GM12878 (cell line): ENCODE data around the gene FAM228B. TPM values are rescaled to one million over a fixed set of nuclear protein-coding genes. Genes with fewer than 3 reads are reported as not detected.

Source experiments
- ATAC-seq: fragments of 200-7000 bp; cut with Tn5 transposase; 3 replicates; pipeline ENCODE4 v1.9.1; 2020; ENCODE audit warnings: mild to moderate bottlenecking, moderate library complexity
- BruUV-seq: library from RNA; stranded (reverse); fragments of 400-500 nt; replicated peaks from 2 replicates; lab custom pipeline; 2021; lab: Mats Ljungman, UMichigan
- CTCF ChIA-PET: fragments of 300-600 bp; sonication (Branson Sonifier 250); formaldehyde crosslinking; extraction: SDS; loops from one replicate; lab custom pipeline; 2021; ENCODE audit warnings: inconsistent platforms; lab: Yijun Ruan, JAX
- POLR2A ChIA-PET: fragments of 350-600 bp; formaldehyde crosslinking; extraction: SDS; loops from one replicate; lab custom pipeline; 2021; ENCODE audit warnings: inconsistent platforms; lab: Charles Lee
- RAD21 ChIA-PET: fragments of 300-600 bp; sonication (Branson Sonifier 250); formaldehyde crosslinking; loops from one replicate; lab custom pipeline; 2023; ENCODE audit warnings: antibody characterized with exemption; ENCODE audit not compliant: unreplicated experiment; lab: Charles Lee
- SMC1A ChIA-PET: fragments of 300-600 bp; sonication (Branson Sonifier 250); formaldehyde crosslinking; loops from one replicate; lab custom pipeline; 2023; ENCODE audit not compliant: unreplicated experiment, uncharacterized antibody; lab: Charles Lee
- DNase-seq: peaks from one replicate; pipeline ENCODE4 v3.0.0-alpha.2; 2011; ENCODE audit warnings: low read depth, low spot score
- FAIRE-seq: peaks from 3 replicates; lab custom pipeline; 2011; peaks lifted over from hg19 to GRCh38; lab: Jason Lieb, UNC
- H2AFZ ChIP-seq: 2 replicates; pipeline ENCODE4 v1.6.0; 2011; ENCODE audit warnings: low read depth, low read length, control low read depth; ENCODE audit not compliant: control insufficient read depth
- H3K27ac ChIP-seq: 2 replicates; pipeline ENCODE4 v1.5.1; 2011; ENCODE audit warnings: control low read depth; ENCODE audit not compliant: control insufficient read depth, insufficient read depth
- H3K27me3 ChIP-seq, 2 experiments: replicated peaks in 1 of 2; 2 replicates each; pipeline versions ENCODE4 v1.6.0 to v1.6.1; 2011; ENCODE audit warnings: low read length in 1 of 2; ENCODE audit not compliant: control insufficient read depth in 2 of 2, insufficient read depth in 2 of 2
- H3K36me3 ChIP-seq, 2 experiments: 2 replicates each; pipeline ENCODE4 v1.5.1; 2011; ENCODE audit warnings: low read length in 1 of 2; ENCODE audit not compliant: control insufficient read depth in 2 of 2, insufficient read depth in 2 of 2
- H3K4me1 ChIP-seq: 2 replicates; pipeline ENCODE4 v1.6.1; 2011; ENCODE audit warnings: mild to moderate bottlenecking, low read length, moderate library complexity, mixed read lengths; ENCODE audit not compliant: control insufficient read depth, insufficient read depth
- H3K4me2 ChIP-seq: 2 replicates; pipeline ENCODE4 v1.6.0; 2011; ENCODE audit warnings: control low read depth; ENCODE audit not compliant: control insufficient read depth, insufficient read depth
- H3K4me3 ChIP-seq: fragments of 200-600 bp; sonication (generic); 2 replicates; pipeline ENCODE4 v1.5.1; 2016
- H3K79me2 ChIP-seq: 2 replicates; pipeline ENCODE4 v1.6.0; 2011; ENCODE audit warnings: low read length; ENCODE audit not compliant: control insufficient read depth, insufficient read depth
- H3K9ac ChIP-seq: 2 replicates; pipeline ENCODE4 v1.8.0; 2011; ENCODE audit warnings: low read length, control low read depth, mixed read lengths; ENCODE audit not compliant: control insufficient read depth, insufficient read depth
- H3K9me3 ChIP-seq: replicated peaks from 3 replicates; pipeline ENCODE4 v1.5.1; 2011; ENCODE audit warnings: mild to moderate bottlenecking, low read length; ENCODE audit not compliant: control insufficient read depth, insufficient read depth
- H4K20me1 ChIP-seq: 2 replicates; pipeline ENCODE4 v1.6.0; 2011; ENCODE audit not compliant: control insufficient read depth, insufficient read depth
- ASH2L ChIP-seq: fragments of 300-600, 200-600 bp; sonication (generic); IDR thresholded peaks from 2 replicates; pipeline ENCODE4 v1.6.1; 2017; ENCODE audit warnings: low read depth, mild to moderate bottlenecking, borderline replicate concordance
- CBFB ChIP-seq: IDR thresholded peaks from 2 replicates; pipeline ENCODE4 v1.6.1; 2016; ENCODE audit warnings: antibody characterized with exemption, low read depth
- CTCF ChIP-seq, 3 experiments: IDR thresholded peaks in 2 of 3; conservative IDR thresholded peaks in 1 of 3; 2 replicates each; pipeline ENCODE4 v1.5.1; 2011; ENCODE audit warnings: low read depth in 3 of 3, low read length in 3 of 3, mild to moderate bottlenecking in 3 of 3, control low read depth in 2 of 3, moderate library complexity in 2 of 3, inconsistent platforms in 1 of 3, mixed read lengths in 1 of 3; ENCODE audit not compliant: control insufficient read depth in 2 of 3, insufficient read depth in 1 of 3; ENCODE audit errors: extremely low read depth in 1 of 3
- EP300 ChIP-seq, 2 experiments: fragments of 150-350 bp in 1 of 2; IDR thresholded peaks; 2 replicates each; pipeline ENCODE4 v1.6.1; 2011 to 2012; ENCODE audit warnings: low read depth in 2 of 2, low read length in 2 of 2, borderline replicate concordance in 1 of 2, improper control_type of control experiment in 1 of 2, inconsistent platforms in 1 of 2; ENCODE audit not compliant: control insufficient read depth in 1 of 2
- MLLT1 ChIP-seq: fragments of 450-650 bp; IDR thresholded peaks from 2 replicates; pipeline ENCODE4 v1.6.1; 2016; ENCODE audit warnings: mild to moderate bottlenecking
- PML ChIP-seq: IDR thresholded peaks from 2 replicates; pipeline ENCODE4 v1.6.1; 2012; ENCODE audit warnings: low read length, inconsistent platforms
- RCOR1 ChIP-seq: conservative IDR thresholded peaks from 2 replicates; pipeline ENCODE4 v1.6.1; 2012; ENCODE audit warnings: low read depth, low read length, improper control_type of control experiment
- SMAD1 ChIP-seq: fragments of 450-650 bp; IDR thresholded peaks from 2 replicates; pipeline ENCODE4 v1.6.1; 2018; ENCODE audit warnings: mild to moderate bottlenecking, low read depth; ENCODE audit not compliant: partially characterized antibody
- SRF ChIP-seq, 2 experiments: IDR thresholded peaks; 2 replicates each; pipeline ENCODE4 v1.6.1; 2011; ENCODE audit warnings: low read depth in 2 of 2, low read length in 2 of 2, mild to moderate bottlenecking in 1 of 2, moderate library complexity in 1 of 2
- ZBTB11 ChIP-seq: fragments of 450-650 bp; formaldehyde crosslinking; IDR thresholded peaks from 2 replicates; pipeline ENCODE4 v1.5.0; 2022; ENCODE audit warnings: mild to moderate bottlenecking, missing genetic modification characterization
- ZNF592 ChIP-seq: fragments of 450-650 bp; IDR thresholded peaks from 2 replicates; pipeline ENCODE4 v1.6.1; 2017; ENCODE audit warnings: mild to moderate bottlenecking, moderate library complexity
- ZZZ3 ChIP-seq: IDR thresholded peaks from 2 replicates; pipeline ENCODE4 v1.6.1; 2011; ENCODE audit warnings: low read depth; ENCODE audit not compliant: control insufficient read depth, insufficient read length
- WGBS: methylation state at CpG from one replicate; pipeline ENCODE4 v1.1.6; 2016; ENCODE audit warnings: low lambda C conversion rate; ENCODE audit not compliant: insufficient replicate concordance, insufficient coverage; ENCODE audit errors: missing lambda C conversion rate; 5-methylcytosine and 5-hydroxymethylcytosine counted together
- in situ Hi-C: fragments of 300-500 bp; cut with MboI; formaldehyde crosslinking; loops from 9 replicates; pipeline ENCODE4 v1.14.3; 2018; ENCODE audit warnings: mixed read lengths
- intact Hi-C: fragments of 100-400 bp; cut with micrococcal nuclease; formaldehyde crosslinking; loops from one replicate; pipeline ENCODE4 v1.14.2; 2022; ENCODE audit not compliant: unreplicated experiment
- polyA plus RNA-seq, 11 experiments: library from polyadenylated mRNA; depleted of rRNA in 4 of 11; unstranded in 6 of 11; stranded (reverse) in 5 of 11; fragments of >200 nt; fragmentation: Nextera tagmentation in 4 of 11; fragmentation: Illumina TruSeq in 1 of 11; extraction: Ambion mirVana in 4 of 11; extraction: Trizol in 1 of 11; gene quantifications; 1 replicate in 1 of 11; 2 replicates in 10 of 11; pipeline versions ENCODE4 v1.2.1 to v1.2.3, GENCODE V29; 2011 to 2016; ENCODE audit warnings: inconsistent platforms in 2 of 11, missing spikeins in 2 of 11, low read depth in 1 of 11
- total RNA-seq, 4 experiments: library from RNA; depleted of rRNA in 3 of 4; stranded (reverse); fragments of >200 nt in 3 of 4; fragmentation: Illumina TruSeq in 1 of 4; extraction: Trizol in 1 of 4; gene quantifications; 2 replicates each; pipeline versions ENCODE4 v1.2.1 to v1.2.3, GENCODE V29; 2013 to 2021

The FAM228B gene
- total and polyA plus RNA-seq, 10 of the 15 experiments (the other 5 are each of a cell fraction or from before 2014, with no cell fraction given) = 3.9 to 11.0 (median 7.5) TPM

- no peak for FAIRE-seq
- Histone ChIP-seq H3K4me1 (no peaks in the 10 kb centered on the region), H3K36me3 (no peaks in the 10 kb centered on the region), H3K9ac (no peak overlapping the region), H3K27me3 (no peaks in the 10 kb centered on the region), H3K79me2 (no peaks in the 10 kb centered on the region), H4K20me1 (no peaks in the 10 kb centered on the region), H3K27ac (no peak overlapping the region), H3K4me2 (no peak overlapping the region), H2AFZ (no peak overlapping the region), H3K4me3 (no peak overlapping the region), H3K9me3 (no peaks in the 10 kb centered on the region)
- SMC1A ChIA-PET = interaction anchor here (0.6 kb wide), 1 partner anchor 239 kb away, joined by 3 read pairs; no protein-coding TSS in a partner anchor
- POLR2A ChIA-PET = no interaction called here
- 50% methylated on average over 2 of the region's 2 CpGs for WGBS
- no peak for DNase-seq
- no peak for ATAC-seq
- RAD21 ChIA-PET = no interaction called here
- BruUV-seq = no TSS peak
- in situ Hi-C loops = no loop called here
- CTCF ChIA-PET = interaction anchor here (0.7 kb wide), 1 partner anchor 853 kb away, joined by 3 read pairs; no protein-coding TSS in a partner anchor
- intact Hi-C loops = no loop called here
- no peak for TF ChIP-seq ZZZ3
- TF ChIP-seq CBFB = no peak
- no peak for TF ChIP-seq ZBTB11 (CRISPR knock-in tag)
- TF ChIP-seq RCOR1 = no peak
- TF ChIP-seq ASH2L = no peak
- no peak for TF ChIP-seq CTCF (IDR thresholded peaks at IDR 0.05 in 2 of 3, conservative IDR thresholded peaks at IDR 0.05 in 1 of 3; ENCODE audit: control insufficient read depth in 2 of 3, extremely low read depth in 1 of 3, insufficient read depth in 1 of 3, low read depth in 3 of 3, low read length in 3 of 3)
- no peak for TF ChIP-seq MLLT1
- no peak for TF ChIP-seq EP300 (IDR thresholded peaks at IDR 0.05; ENCODE audit: borderline replicate concordance in 1 of 2, control insufficient read depth in 1 of 2, low read depth in 2 of 2, low read length in 2 of 2)
- no peak for TF ChIP-seq SRF (IDR thresholded peaks at IDR 0.05; ENCODE audit: low read depth in 2 of 2, low read length in 2 of 2)
- TF ChIP-seq PML = no peak
- TF ChIP-seq ZNF592 = no peak
- TF ChIP-seq SMAD1 = no peak
These were observed 8.2 kb upstream of the FAM228B start for GRCh38 chr2:24115057-24115456.
